Heart right ventricle (tissue), 16 donors: ENCODE data around the gene BUD13. TPM values are rescaled to one million over a fixed set of nuclear protein-coding genes. Genes with fewer than 3 reads are reported as not detected.

Experiments
- ATAC-seq, 8 donors: fragments of 200-7000 bp; cut with Tn5 transposase; one replicate each; pipeline ENCODE4 v1.9.1; 2020; ENCODE audit warnings: mild to moderate bottlenecking in 8 of 8, moderate library complexity in 8 of 8, moderate number of reproducible peaks in 1 of 8
- DNase-seq, 2 donors: peaks; one replicate each; pipeline ENCODE4 v3.0.0-alpha.2; 2020
- H3K27ac ChIP-seq, 10 donors: fragments of 200-600 bp; sonication (generic) in 2 of 10; one replicate each; pipeline versions ENCODE4 v1.5.0 to v1.8.0; 2020 to 2022; ENCODE audit warnings: mild to moderate bottlenecking in 3 of 10
- H3K27me3 ChIP-seq, 7 donors: fragments of 200-600 bp; one replicate each; pipeline ENCODE4 v1.8.0; 2021 to 2022; ENCODE audit warnings: mild to moderate bottlenecking in 2 of 7
- H3K36me3 ChIP-seq, 9 donors: fragments of 200-600 bp; sonication (generic) in 1 of 9; one replicate each; pipeline versions ENCODE4 v1.5.0 to v1.8.0; 2020 to 2022; ENCODE audit warnings: mild to moderate bottlenecking in 2 of 9
- H3K4me1 ChIP-seq, 9 donors: fragments of 200-600 bp; sonication (generic) in 1 of 9; one replicate each; pipeline versions ENCODE4 v1.5.0 to v1.8.0; 2020 to 2022; ENCODE audit warnings: mild to moderate bottlenecking in 4 of 9
- H3K4me3 ChIP-seq, 10 donors: fragments of 200-600 bp; sonication (generic) in 2 of 10; one replicate each; pipeline versions ENCODE4 v1.5.0 to v1.8.0; 2020 to 2022; ENCODE audit warnings: mild to moderate bottlenecking in 7 of 10, moderate library complexity in 2 of 10
- H3K9me3 ChIP-seq, 11 donors: fragments of 200-600 bp in 10 of 11; sonication (generic) in 2 of 11; one replicate each; pipeline versions ENCODE4 v1.5.0 to v1.8.0; 2013 to 2022; ENCODE audit warnings: mild to moderate bottlenecking in 2 of 11, control low read depth in 1 of 11, moderate library complexity in 1 of 11
- CTCF ChIP-seq, 9 donors: fragments of 200-600 bp; sonication (generic) in 2 of 9; IDR thresholded peaks; one replicate each; pipeline versions ENCODE4 v1.5.0 to v1.8.0; 2021 to 2022; ENCODE audit warnings: antibody characterized with exemption in 9 of 9, mild to moderate bottlenecking in 5 of 9, moderate library complexity in 1 of 9
- WGBS, 2 donors: extraction: QIAGEN DNeasy Blood & Tissue Kit; methylation state at CpG; one replicate each; pipeline ENCODE4 v1.1.7; 2013; ENCODE audit warnings: inconsistent platforms in 1 of 2; 5-methylcytosine and 5-hydroxymethylcytosine counted together
- intact Hi-C, 10 donors: fragments of 100-400 bp; cut with DNase I; formaldehyde crosslinking; loops; one replicate each; pipeline versions ENCODE4 v1.11.1 to v1.14.2; 2022
- polyA plus RNA-seq, 2 donors: library from polyadenylated mRNA; stranded (reverse); fragments of 200-250 nt; gene quantifications; one replicate each; pipeline ENCODE4 v1.2.3, GENCODE V29; 2013
- total RNA-seq, 10 donors: library from RNA; stranded (reverse); fragmentation: NEBNext Ultra II Directional in 3 of 10; extraction: Animal tissue kit (Norgen Biotek cat#: 25700) in 3 of 10; gene quantifications; one replicate each; pipeline versions ENCODE4 v1.2.1 to v1.2.4, GENCODE V29; 2021 to 2023
- donor health status: Arrhythmogenic right ventricular cardiomyopathy.
- donor health status: ischemic (EF 13 %, LVEDD 7.1; RV severe dilation, severe dysfunction).
- donor health status: healthy with polysubstance abuse.
- donor health status: DM: no; HTN: yes; CAD: no.
- donor health status: DM: no; HTN: no; CAD: no.
- donor health status: ischemic (EF 25% LVEDD 6.9; RV normal size, moderate dysfunction).
- donor health status: ischemic (EF 25% LVEDD 5.7; RV mildly dilated, moderate dysfunction).
- donor health status: healthy.
- donor health status: DM: yes; HTN: yes; CAD: no.
- donor health status: Ischemic cardiomyopathy.
- donor health status: ischemic (EF 35%, LVEDD 5.7; RV mildly dilated, moderate dysfunction).
- donor health status: nonischemic (EF 11% LVEDD 7.7; RV severe dilation, severe dysfunction).
- donor health status: DM: yes; HTN: yes; CAD: no.
- donor health status: PGD.
- donor health status: ischemic (EF 29% LVEDD 5.4; RV normal size, mild dysfunction).
- donor health status: nonischemic (EF 23%, LVEDD 6.1; RV moderate dilation, normal function).

Gene BUD13
- total and polyA plus RNA-seq, 12 donors: 6.1 to 9.2 (median 7.0) TPM

GRCh38 chr11:116792144-116792868, 19.5 kb upstream of the BUD13 start:
- WGBS, 2 donors: 78% methylated on average over 8 of the region's 8 CpGs
- TF ChIP-seq CTCF (IDR thresholded peaks at IDR 0.05): no peak
- H3K27me3 ChIP-seq: no peaks in the 10 kb centered on the region
- intact Hi-C loops: loop anchor here in 7 of 10 donors (5.0 to 10.0 kb wide), 9 partner anchors 40 to 435 kb away; partner anchors contain the start of gene APOA1 (in 4 of the 7)
- no peaks in the 10 kb centered on the region for H3K9me3 ChIP-seq
- no peaks in the 10 kb centered on the region for H3K36me3 ChIP-seq
- DNase-seq (no peak), ATAC-seq (no peak)
- H3K4me1 ChIP-seq: peaks cover 2 to 18% (median 15%) of the 10 kb centered on the region in 9 donors
- H3K4me3 ChIP-seq: no peak overlapping the region
- H3K27ac ChIP-seq: no peak overlapping the region

GRCh38 chr11:116791813-116792143, 19.0 kb upstream of the BUD13 start, which contains the start of gene APOA5:
TSS of gene APOA5 (minus strand) at chr11:116791879. CDS start at chr11:116791860, 19 bp downstream.
- WGBS, 2 donors: 82 to 88% methylated on average over 7 of the region's 7 CpGs
- peaks cover 7 to 24% (median 20%) of the 10 kb centered on the region in 9 donors for H3K4me1 ChIP-seq
- ATAC-seq (no peak), DNase-seq (no peak)
- H3K4me3 ChIP-seq: peak within 1 kb of the TSS in 3 of 10 donors; percentile 12 to 25 (median 19)
- H3K27me3 ChIP-seq: no peaks in the 10 kb centered on the region
- no peak within 1 kb of the TSS for H3K27ac ChIP-seq
- no peak for TF ChIP-seq CTCF (IDR thresholded peaks at IDR 0.05)
- intact Hi-C loops: loop anchor here (1.0 to 10.0 kb wide), 16 partner anchors 41 to 436 kb away; partner anchors contain the start of gene APOA1 (in 5 of the 10)
- H3K36me3 ChIP-seq: peaks cover 0 to under 1% (median 0%) of the 10 kb centered on the region in 9 donors
- no peaks in the 10 kb centered on the region for H3K9me3 ChIP-seq

- 22 to 27% methylated on average over 31 of the region's 31 CpGs for WGBS, 2 donors
- Histone ChIP-seq H3K4me1 (peaks cover 7 to 29% (median 24%) of the 10 kb centered on the region in 9 donors), H3K9me3 (no peaks in the 10 kb centered on the region), H3K27me3 (no peaks in the 10 kb centered on the region), H3K4me3 (peak overlapping the region in 3 of 10 donors; percentile 12 to 25 (median 19)), H3K36me3 (peaks cover 0 to 6% (median 2%) of the 10 kb centered on the region in 9 donors), H3K27ac (no peak overlapping the region)
- TF ChIP-seq CTCF (IDR thresholded peaks at IDR 0.05): peak; percentile 82 to 95 (median 93)
- peak; percentile 79 to 86 for DNase-seq
- intact Hi-C loops: loop anchor here (1.0 to 10.0 kb wide), 16 partner anchors 41 to 436 kb away; partner anchors contain the start of gene APOA1 (in 5 of the 10)
- peak; percentile 57 to 80 (median 76) for ATAC-seq
Observed at GRCh38 chr11:116791002-116791812, 18.4 kb upstream of the BUD13 start.
